Endothelial cell of umbilical vein (primary cell): ENCODE data around the gene DIAPH2. TPM values are rescaled to one million over a fixed set of nuclear protein-coding genes. Genes with fewer than 3 reads are reported as not detected.

ENCODE experiments used
- BruUV-seq: library from RNA; stranded (reverse); fragments of 400-500 nt; replicated peaks from 2 replicates; lab custom pipeline; 2021; lab: Mats Ljungman, UMichigan
- CTCF ChIA-PET: fragments of 300-600, 350-600 bp; sonication (Branson Sonifier 250); formaldehyde crosslinking; loops from one replicate; lab custom pipeline; 2021; ENCODE audit warnings: antibody characterized with exemption, inconsistent platforms; lab: Charles Lee
- POLR2A ChIA-PET: fragments of 300-600, 350-600 bp; sonication (Branson Sonifier 250); formaldehyde crosslinking; loops from one replicate; lab custom pipeline; 2021; ENCODE audit warnings: antibody characterized with exemption, inconsistent platforms; lab: Charles Lee
- DNase-seq: peaks from one replicate; pipeline ENCODE4 v3.0.0-alpha.2; 2011; ENCODE audit warnings: low read depth, low spot score
- FAIRE-seq: peaks from 2 replicates; lab custom pipeline; 2011; peaks lifted over from hg19 to GRCh38; lab: Jason Lieb, UNC
- H2AFZ ChIP-seq: 2 replicates; pipeline ENCODE4 v1.6.0; 2012; ENCODE audit warnings: low read depth, low read length, control low read depth, inconsistent platforms
- H3K27ac ChIP-seq: 2 replicates; pipeline ENCODE4 v1.5.1; 2011; ENCODE audit warnings: low read depth, mild to moderate bottlenecking, control low read depth, low read length, moderate library complexity; ENCODE audit not compliant: insufficient read depth
- H3K27me3 ChIP-seq, 2 experiments: 2 replicates each; pipeline versions ENCODE4 v1.6.0 to v1.6.1; 2011; ENCODE audit warnings: low read length in 2 of 2, mixed read lengths in 1 of 2; ENCODE audit not compliant: control insufficient read depth in 2 of 2, insufficient read depth in 2 of 2
- H3K36me3 ChIP-seq, 2 experiments: 2 replicates in 1 of 2; 3 replicates in 1 of 2; pipeline ENCODE4 v1.5.1; 2011; ENCODE audit warnings: low read length in 2 of 2, mild to moderate bottlenecking in 1 of 2, moderate library complexity in 1 of 2; ENCODE audit not compliant: control insufficient read depth in 2 of 2, insufficient read depth in 2 of 2; ENCODE audit errors: extremely low read depth in 1 of 2
- H3K4me1 ChIP-seq: 3 replicates; pipeline ENCODE4 v1.5.1; 2011; ENCODE audit warnings: mild to moderate bottlenecking, low read length; ENCODE audit not compliant: control insufficient read depth, insufficient read depth; ENCODE audit errors: extremely low read depth
- H3K4me2 ChIP-seq: 2 replicates; pipeline ENCODE4 v1.6.1; 2011; ENCODE audit warnings: low read length, control low read depth, mixed read lengths; ENCODE audit not compliant: insufficient read depth
- H3K4me3 ChIP-seq, 3 experiments: fragments of 200-600 bp in 1 of 3; sonication (generic), shearing (Covaris generic) in 1 of 3; replicated peaks in 1 of 3; 2 replicates each; pipeline ENCODE4 v1.5.1; 2011 to 2016; ENCODE audit warnings: control low read depth in 3 of 3, low read length in 3 of 3, mild to moderate bottlenecking in 2 of 3, inconsistent platforms in 1 of 3, low read depth in 1 of 3, moderate library complexity in 1 of 3; ENCODE audit not compliant: insufficient read depth in 1 of 3
- H3K79me2 ChIP-seq: 2 replicates; pipeline ENCODE4 v1.6.0; 2012; ENCODE audit warnings: low read length, inconsistent platforms; ENCODE audit not compliant: control insufficient read depth, insufficient read depth
- H3K9ac ChIP-seq: replicated peaks from 2 replicates; pipeline ENCODE3; 2011; ENCODE audit warnings: low read length, control low read depth; ENCODE audit not compliant: insufficient read depth; ENCODE audit errors: extremely low read depth
- H3K9me1 ChIP-seq: replicated peaks from 3 replicates; pipeline ENCODE4 v1.6.0; 2011; ENCODE audit warnings: mild to moderate bottlenecking, low read length; ENCODE audit not compliant: control insufficient read depth, insufficient read depth; ENCODE audit errors: extremely low read depth
- H3K9me3 ChIP-seq: replicated peaks from 2 replicates; pipeline ENCODE4 v1.5.1; 2012; ENCODE audit warnings: low read length, inconsistent platforms; ENCODE audit not compliant: control insufficient read depth, insufficient read depth
- H4K20me1 ChIP-seq: replicated peaks from 2 replicates; pipeline ENCODE3; 2011; ENCODE audit warnings: mild to moderate bottlenecking, low read length; ENCODE audit not compliant: control insufficient read depth, insufficient read depth; ENCODE audit errors: extremely low read depth
- CTCF ChIP-seq, 2 donors: IDR thresholded peaks; 1 replicate in 1 of 2; 2 replicates in 1 of 2; pipeline ENCODE4 v1.5.1; 2011; ENCODE audit warnings: low read length in 2 of 2, mild to moderate bottlenecking in 2 of 2, moderate library complexity in 2 of 2, control low read depth in 1 of 2, inconsistent platforms in 1 of 2, low read depth in 1 of 2; ENCODE audit not compliant: insufficient read depth in 1 of 2; ENCODE audit errors: extremely low read depth in 1 of 2
- EZH2 ChIP-seq: IDR thresholded peaks from 2 replicates; pipeline ENCODE4 v1.6.1; 2012; ENCODE audit warnings: borderline replicate concordance, low read depth, mild to moderate bottlenecking, moderate library complexity, low read length, inconsistent platforms; ENCODE audit not compliant: severe bottlenecking
- FOS ChIP-seq: IDR thresholded peaks from 2 replicates; pipeline ENCODE4 v1.6.1; 2011; ENCODE audit warnings: mild to moderate bottlenecking, low read length, moderate library complexity, borderline replicate concordance; ENCODE audit not compliant: insufficient read depth
- GATA2 ChIP-seq: IDR thresholded peaks from 2 replicates; pipeline ENCODE4 v1.7.0; 2011; ENCODE audit warnings: low read depth, mild to moderate bottlenecking, moderate library complexity, mixed read lengths, low read length; ENCODE audit not compliant: insufficient read length, insufficient read depth
- JUN ChIP-seq: IDR thresholded peaks from 2 replicates; pipeline ENCODE4 v1.6.1; 2011; ENCODE audit warnings: borderline replicate concordance, low read depth; ENCODE audit not compliant: insufficient read length, insufficient read depth
- MAX ChIP-seq: IDR thresholded peaks from 2 replicates; pipeline ENCODE4 v1.6.1; 2011; ENCODE audit not compliant: insufficient read depth, insufficient read length
- MYC ChIP-seq: IDR thresholded peaks from one replicate; pipeline ENCODE4 v1.6.1; 2011; ENCODE audit warnings: mild to moderate bottlenecking, low read depth, low read length
- POLR2A ChIP-seq: IDR thresholded peaks from 2 replicates; pipeline ENCODE4 v1.6.1; 2012; ENCODE audit warnings: low read depth, mild to moderate bottlenecking, control low read depth, low read length
- POLR2AphosphoS5 ChIP-seq: IDR thresholded peaks from 2 replicates; pipeline ENCODE4 v1.6.1; 2012; ENCODE audit warnings: low read depth, mild to moderate bottlenecking, control low read depth, low read length, moderate library complexity; ENCODE audit not compliant: insufficient read depth
- dilution Hi-C: fragments of 300-500 bp; cut with MboI; formaldehyde crosslinking; loops from one replicate; pipeline ENCODE4 v1.15.0; 2019; ENCODE audit warnings: low sequenced_read_pairs; ENCODE audit not compliant: extremely low pct_ligation_motif_present
- intact Hi-C: fragments of 100-400 bp; cut with micrococcal nuclease; formaldehyde crosslinking; loops from one replicate; pipeline ENCODE4 v1.10.0; 2022
- polyA plus RNA-seq, 4 experiments: library from polyadenylated mRNA; depleted of rRNA in 3 of 4; stranded (reverse) in 3 of 4; unstranded in 1 of 4; fragments of >200 nt; gene quantifications; 2 replicates each; pipeline versions ENCODE4 v1.2.1 to v1.2.3, GENCODE V29; 2011 to 2012; ENCODE audit warnings: missing spikeins in 1 of 4
- total RNA-seq: library from RNA; stranded (reverse); gene quantifications from 2 replicates; pipeline ENCODE4 v1.2.3, GENCODE V29; 2021

DIAPH2 gene
- total and polyA plus RNA-seq, 2 donors (not counting 3 experiments of a cell fraction or from before 2014, with no cell fraction given) = 3.0 to 30.0 TPM

- Histone ChIP-seq H3K4me3 (no peak overlapping the region), H3K4me2 (no peak overlapping the region), H3K9ac (no peak overlapping the region), H3K4me1 (no peaks in the 10 kb centered on the region), H3K79me2 (no peaks in the 10 kb centered on the region), H3K27me3 (no peaks in the 10 kb centered on the region), H3K9me1 (no peaks in the 10 kb centered on the region), H3K9me3 (no peaks in the 10 kb centered on the region), H3K36me3 (no peaks in the 10 kb centered on the region), H2AFZ (no peak overlapping the region), H3K27ac (no peak overlapping the region), H4K20me1 (no peaks in the 10 kb centered on the region)
- FAIRE-seq = no peak
- dilution Hi-C loops = no loop called here
- no TSS peak for BruUV-seq
- CTCF ChIA-PET = no interaction called here
- DNase-seq = no peak
- intact Hi-C loops = no loop called here
- TF ChIP-seq GATA2 (no peak), CTCF (IDR thresholded peaks at IDR 0.05; ENCODE audit: extremely low read depth in 1 of 2, insufficient read depth in 1 of 2, low read depth in 1 of 2, low read length in 2 of 2) (no peak), JUN (no peak), FOS (no peak), POLR2AphosphoS5 (no peak), MYC (no peak), MAX (no peak), EZH2 (no peak), POLR2A (no peak)
- POLR2A ChIA-PET = no interaction called here
Observed at GRCh38 chrX:96753230-96753629, 68.6 kb downstream of the DIAPH2 start.
